MG63 (cell line): ENCODE measurements around the gene VSIG10. TPM values are rescaled to one million over a fixed set of nuclear protein-coding genes. Genes with fewer than 3 reads are reported as not detected.

Experiments
- DNase-seq: peaks from one replicate; pipeline ENCODE4 v3.0.0-alpha.2; 2020
- H3K27me3 ChIP-seq: fragments of 250-450 bp; sonication (Bioruptor Pico); 2 replicates; pipeline ENCODE4 v1.5.1; 2020; ENCODE audit warnings: mild to moderate bottlenecking, moderate library complexity
- H3K36me3 ChIP-seq: fragments of 250-450 bp; sonication (Bioruptor Pico); 2 replicates; pipeline ENCODE4 v1.5.1; 2020; ENCODE audit warnings: mild to moderate bottlenecking, moderate library complexity
- H3K4me3 ChIP-seq: fragments of 250-450 bp; sonication (Bioruptor Pico); 2 replicates; pipeline ENCODE4 v1.5.1; 2020; ENCODE audit warnings: mild to moderate bottlenecking, moderate library complexity
- H3K9me3 ChIP-seq: fragments of 250-450 bp; sonication (Bioruptor Pico); 2 replicates; pipeline ENCODE4 v1.5.1; 2020; ENCODE audit warnings: mild to moderate bottlenecking, moderate library complexity
- total RNA-seq: library from RNA; depleted of rRNA; stranded (reverse); fragments of >200 nt; shearing (Covaris generic); gene quantifications from 2 replicates; pipeline ENCODE4 v1.2.3, GENCODE V29; 2014; ENCODE audit warnings: low replicate concordance

Gene VSIG10
- total RNA-seq, 1 experiment from 2014 or later, result 23.9 TPM

GRCh38 chr12:118052324-118053070 is 51.3 kb downstream of the VSIG10 start:
- H3K36me3 ChIP-seq, result peaks cover 50% of the 10 kb centered on the region
- H3K4me3 ChIP-seq, result 0 out of 2 replicates have a peak overlapping the region, but pooled peaks have one; percentile 13
- peak; percentile 93 for DNase-seq
- no peaks in the 10 kb centered on the region for H3K27me3 ChIP-seq
- H3K9me3 ChIP-seq, result no peaks in the 10 kb centered on the region

DNA sequence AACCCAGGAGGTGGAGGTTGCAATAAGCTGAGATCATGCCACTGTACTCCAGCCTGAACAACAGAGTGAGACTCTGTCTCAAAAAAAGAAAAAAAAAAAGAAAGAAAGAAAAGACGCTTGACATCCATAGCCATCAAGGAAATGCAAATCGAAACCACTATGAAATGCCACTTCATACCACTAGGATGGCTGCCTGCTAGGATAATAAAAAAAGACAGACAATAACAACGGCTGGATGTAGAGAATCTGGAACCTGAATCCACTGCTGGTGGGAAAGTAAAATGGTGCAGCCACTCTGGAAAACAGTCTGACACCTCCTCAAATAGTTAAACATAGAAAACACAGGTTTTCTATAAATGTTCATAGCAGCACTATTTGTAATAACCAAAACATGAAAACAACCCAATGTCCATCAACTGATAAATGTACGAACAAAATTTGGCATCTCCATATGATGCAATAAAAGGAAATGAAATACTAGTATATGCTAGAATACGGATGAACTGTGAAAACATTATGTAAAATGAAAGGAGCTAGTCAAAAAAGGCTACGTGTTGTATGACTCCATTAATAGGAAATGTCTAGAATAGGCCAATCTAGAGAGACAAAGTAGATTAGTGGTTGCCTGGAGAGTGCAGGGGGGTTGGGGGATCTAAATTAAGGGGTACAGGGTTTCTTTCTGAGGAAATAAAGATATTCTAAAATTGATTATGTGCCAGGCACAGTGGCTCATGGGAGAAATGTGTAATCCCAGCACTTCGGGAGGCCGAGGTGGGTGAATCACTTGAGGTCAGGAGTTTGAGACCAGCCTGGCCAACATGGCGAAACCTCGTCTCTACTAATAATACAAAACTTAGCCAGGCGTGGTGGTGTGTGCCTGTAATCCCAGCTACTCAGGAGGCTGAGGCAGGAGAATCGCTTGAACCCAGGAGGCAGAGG is 52.6 kb downstream of the VSIG10 start:
- peaks cover 60% of the 10 kb centered on the region for H3K36me3 ChIP-seq
- peak; percentile 27 for DNase-seq
- H3K4me3 ChIP-seq, result no peak overlapping the region
- no peaks in the 10 kb centered on the region for H3K9me3 ChIP-seq
- H3K27me3 ChIP-seq, result no peaks in the 10 kb centered on the region

DNA sequence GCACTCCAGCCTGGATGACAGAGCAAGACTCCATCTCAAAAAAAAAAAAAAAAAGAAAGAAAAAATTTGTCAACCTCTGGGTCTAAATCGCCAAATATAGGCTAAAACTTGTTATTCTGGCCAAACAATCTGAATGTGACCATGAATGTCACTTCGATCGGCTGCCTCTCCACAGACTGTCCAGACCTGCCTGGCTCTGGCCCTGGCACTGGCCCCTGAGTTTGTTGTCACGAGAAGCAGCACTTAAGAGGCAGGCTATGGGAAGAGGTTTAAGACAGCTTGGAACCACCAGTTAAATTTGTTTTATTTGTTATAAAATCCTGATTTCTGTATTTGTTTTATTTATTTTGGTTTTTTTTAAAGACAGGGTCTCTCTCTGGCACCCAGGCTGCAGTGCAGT is 57.4 kb downstream of the VSIG10 start:
- Histone ChIP-seq H3K27me3 (no peaks in the 10 kb centered on the region), H3K9me3 (no peaks in the 10 kb centered on the region), H3K36me3 (peaks cover 83% of the 10 kb centered on the region), H3K4me3 (no peak overlapping the region)
- no peak for DNase-seq

GRCh38 chr12:118044577-118044976 is 59.2 kb downstream of the VSIG10 start:
- no peak for DNase-seq
- Histone ChIP-seq H3K27me3 (no peaks in the 10 kb centered on the region), H3K9me3 (no peaks in the 10 kb centered on the region), H3K36me3 (peaks cover 76% of the 10 kb centered on the region), H3K4me3 (no peak overlapping the region)

DNA sequence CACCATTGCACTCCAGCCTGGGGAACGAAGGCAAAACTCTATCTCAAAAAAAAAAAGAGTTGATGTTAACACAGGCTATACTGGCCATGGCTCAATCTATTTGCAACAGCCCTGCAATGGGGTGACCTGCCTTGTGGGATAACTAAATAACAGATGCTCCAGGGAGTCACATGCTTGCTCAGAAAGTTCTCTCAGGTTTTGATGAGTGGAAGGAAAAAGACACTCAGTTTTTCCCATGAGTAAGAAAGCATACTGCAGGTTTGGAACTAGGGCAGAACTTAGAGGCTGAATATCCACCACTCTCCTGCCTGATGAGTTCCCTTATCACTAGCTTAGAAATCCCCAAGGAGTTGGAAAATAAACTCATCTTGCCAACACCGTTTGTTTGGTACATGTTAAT is 59.7 kb downstream of the VSIG10 start:
- no peak for DNase-seq
- H3K9me3 ChIP-seq, result no peaks in the 10 kb centered on the region
- H3K4me3 ChIP-seq, result no peak overlapping the region
- H3K27me3 ChIP-seq, result no peaks in the 10 kb centered on the region
- H3K36me3 ChIP-seq, result peaks cover 74% of the 10 kb centered on the region

DNA sequence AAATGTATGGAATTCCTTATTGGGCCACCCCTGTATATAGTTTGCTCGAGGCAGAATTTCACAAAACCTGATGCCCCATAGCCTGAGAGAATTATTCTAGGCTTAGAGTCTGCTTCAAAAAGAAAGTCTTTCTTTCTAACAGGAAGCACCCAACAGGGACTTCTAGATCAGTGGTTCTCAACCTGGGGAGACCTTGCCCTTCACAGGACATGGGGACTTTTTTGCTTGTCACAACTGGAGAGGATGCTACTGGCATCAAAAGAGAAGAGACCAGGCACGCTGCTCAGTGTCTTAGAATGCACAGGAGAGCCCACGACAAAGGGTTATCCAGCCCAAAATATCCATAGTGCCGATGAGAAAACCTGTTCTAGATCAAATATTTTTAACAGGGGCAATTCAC is 61.7 kb downstream of the VSIG10 start:
- DNase-seq, result no peak
- no peak overlapping the region for H3K4me3 ChIP-seq
- H3K36me3 ChIP-seq, result peaks cover 77% of the 10 kb centered on the region
- no peaks in the 10 kb centered on the region for H3K9me3 ChIP-seq
- H3K27me3 ChIP-seq, result no peaks in the 10 kb centered on the region

DNA sequence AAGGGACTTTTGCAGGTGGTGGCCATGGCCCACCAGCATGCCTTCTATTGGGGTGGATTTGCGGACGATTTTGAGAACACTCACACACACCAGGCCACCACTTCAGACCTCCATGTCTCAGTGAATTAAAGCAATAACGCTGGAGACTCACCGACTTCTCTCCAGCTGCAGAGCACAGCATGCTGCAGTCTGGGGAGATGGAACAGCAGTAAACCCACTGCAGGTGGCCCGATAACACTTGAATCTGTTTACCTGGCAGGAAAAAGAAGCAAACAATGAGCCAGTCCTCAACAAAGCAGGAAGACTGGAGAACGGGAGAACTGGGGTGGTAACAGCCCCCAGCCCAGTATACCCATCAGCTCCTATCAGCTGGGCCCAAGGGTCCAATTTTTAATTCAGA is 65.7 kb downstream of the VSIG10 start:
- no peaks in the 10 kb centered on the region for H3K9me3 ChIP-seq
- peaks cover 83% of the 10 kb centered on the region for H3K36me3 ChIP-seq
- no peak for DNase-seq
- no peaks in the 10 kb centered on the region for H3K27me3 ChIP-seq
- no peak overlapping the region for H3K4me3 ChIP-seq

GRCh38 chr12:118036672-118037411 is 67.0 kb downstream of the VSIG10 start:
- H3K27me3 ChIP-seq, result no peaks in the 10 kb centered on the region
- DNase-seq, result no peak
- peaks cover 84% of the 10 kb centered on the region for H3K36me3 ChIP-seq
- no peaks in the 10 kb centered on the region for H3K9me3 ChIP-seq
- H3K4me3 ChIP-seq, result no peak overlapping the region

- DNase-seq, result peak; percentile 64
- H3K36me3 ChIP-seq, result peaks cover 89% of the 10 kb centered on the region
- no peaks in the 10 kb centered on the region for H3K9me3 ChIP-seq
- no peaks in the 10 kb centered on the region for H3K27me3 ChIP-seq
- no peak overlapping the region for H3K4me3 ChIP-seq
Measured at GRCh38 chr12:118035190-118036041, 68.4 kb downstream of the VSIG10 start.

GRCh38 chr12:118034429-118035189 is 69.2 kb downstream of the VSIG10 start:
- peak; percentile 49 for DNase-seq
- H3K4me3 ChIP-seq, result no peak overlapping the region
- H3K36me3 ChIP-seq, result peaks cover 93% of the 10 kb centered on the region

DNA sequence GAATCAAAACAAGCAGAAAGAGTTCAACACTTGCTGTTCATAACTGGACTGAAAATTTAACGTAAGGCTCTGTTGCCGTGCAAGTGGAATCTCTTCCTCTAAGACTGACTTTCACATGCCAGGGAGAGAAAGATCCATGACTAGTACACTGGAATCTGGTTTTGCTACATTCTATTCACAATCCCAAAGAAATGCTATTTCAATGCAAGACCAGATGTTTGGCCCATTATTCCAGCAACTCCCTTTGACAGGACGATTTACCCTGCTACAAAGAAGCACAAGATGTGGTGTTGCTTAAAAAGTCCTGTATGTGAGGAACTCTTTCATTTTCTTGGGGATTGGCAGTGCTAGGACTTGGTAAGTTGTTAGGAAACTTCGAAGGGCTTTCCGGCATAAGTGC is 69.9 kb downstream of the VSIG10 start:
- Histone ChIP-seq H3K9me3 (no peaks in the 10 kb centered on the region), H3K36me3 (peaks cover 96% of the 10 kb centered on the region), H3K27me3 (no peaks in the 10 kb centered on the region), H3K4me3 (no peak overlapping the region)
- no peak for DNase-seq

More at GRCh38 chr12:118034429-118035189, 69.2 kb downstream of the VSIG10 start:
- H3K27me3 ChIP-seq, result no peaks in the 10 kb centered on the region
- no peaks in the 10 kb centered on the region for H3K9me3 ChIP-seq

GRCh38 chr12:118033323-118033722 is 70.5 kb downstream of the VSIG10 start:
- Histone ChIP-seq H3K9me3 (no peaks in the 10 kb centered on the region), H3K4me3 (no peak overlapping the region), H3K36me3 (peaks cover 94% of the 10 kb centered on the region), H3K27me3 (no peaks in the 10 kb centered on the region)
- no peak for DNase-seq

- no peak for DNase-seq
- no peak overlapping the region for H3K4me3 ChIP-seq
- H3K36me3 ChIP-seq, result peaks cover 92% of the 10 kb centered on the region
- no peaks in the 10 kb centered on the region for H3K27me3 ChIP-seq
- no peaks in the 10 kb centered on the region for H3K9me3 ChIP-seq
Measured at GRCh38 chr12:118032188-118032587, 71.6 kb downstream of the VSIG10 start.

DNA sequence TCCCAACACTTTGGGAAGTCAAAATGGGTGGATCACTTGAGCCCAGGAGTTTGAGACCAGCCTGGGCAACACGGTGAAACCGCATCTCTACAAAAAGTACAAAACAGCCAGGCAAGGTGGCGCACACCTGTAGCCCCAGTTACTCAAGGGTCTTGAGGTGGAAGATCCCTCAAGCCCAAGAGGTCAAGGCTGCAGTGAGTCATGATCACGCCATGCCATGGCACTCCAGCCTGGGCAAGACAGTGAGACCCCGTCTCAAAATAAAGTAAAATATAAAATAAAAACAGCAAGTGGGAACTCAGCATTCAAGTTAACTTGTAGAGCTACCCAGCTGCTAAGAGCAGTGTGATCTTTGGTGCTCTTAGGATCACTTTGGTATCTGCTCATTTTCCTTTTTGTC is 74.6 kb downstream of the VSIG10 start:
- Histone ChIP-seq H3K27me3 (no peaks in the 10 kb centered on the region), H3K9me3 (no peaks in the 10 kb centered on the region), H3K4me3 (no peak overlapping the region), H3K36me3 (peaks cover 89% of the 10 kb centered on the region)
- DNase-seq, result no peak

- peaks cover 80% of the 10 kb centered on the region for H3K36me3 ChIP-seq
- no peaks in the 10 kb centered on the region for H3K9me3 ChIP-seq
- no peak for DNase-seq
- no peaks in the 10 kb centered on the region for H3K27me3 ChIP-seq
- H3K4me3 ChIP-seq, result no peak overlapping the region
Measured at GRCh38 chr12:118025168-118025567, 78.6 kb downstream of the VSIG10 start.
